T-helper 17 cell (primary cell): ENCODE measurements around the gene ZCCHC7. TPM values are rescaled to one million over a fixed set of nuclear protein-coding genes. Genes with fewer than 3 reads are reported as not detected.

Source experiments
- ATAC-seq: fragments of 150-1000 bp; cut with Tn5 transposase; 2 replicates; pipeline ENCODE4 v1.10.0; 2021; ENCODE audit warnings: mild to moderate bottlenecking, moderate library complexity
- DNase-seq, 3 donors: peaks; one replicate each; pipeline versions ENCODE4 v3.0.0 to v3.0.0-alpha.2; 2020 to 2021
- H3K9me3 ChIP-seq: one replicate; pipeline ENCODE4 v1.7.0; 2013; ENCODE audit warnings: low read length, mild to moderate bottlenecking; ENCODE audit not compliant: control insufficient read depth, poor library complexity, severe bottlenecking
- H3K27ac Mint-ChIP-seq: one replicate; pipeline ENCODE4 v1.8.0; 2022; ENCODE audit warnings: mild to moderate bottlenecking, moderate library complexity, mixed read lengths
- H3K27me3 Mint-ChIP-seq: one replicate; pipeline ENCODE4 v1.8.0; 2022; ENCODE audit warnings: mixed read lengths
- H3K36me3 Mint-ChIP-seq: one replicate; pipeline ENCODE4 v1.8.0; 2022; ENCODE audit warnings: low read depth, mixed read lengths
- H3K4me1 Mint-ChIP-seq: one replicate; pipeline ENCODE4 v1.8.0; 2022; ENCODE audit warnings: mild to moderate bottlenecking, mixed read lengths
- H3K4me3 Mint-ChIP-seq: one replicate; pipeline ENCODE4 v1.8.0; 2022; ENCODE audit warnings: mild to moderate bottlenecking, moderate library complexity, mixed read lengths
- total RNA-seq, 4 donors: library from RNA in 2 of 4; stranded (reverse) in 2 of 4; gene quantifications; one replicate each; pipeline ENCODE4 v1.2.3 and lab custom pipeline; 2022 to 2026

Gene ZCCHC7
- total RNA-seq, 2 donors from 2014 or later = 33.4 to 33.6 TPM

GRCh38 chr9:37324691-37325490 lies 204.5 kb downstream of the ZCCHC7 start:
- Mint-ChIP-seq H3K4me1 (peaks cover 8% of the 10 kb centered on the region), H3K27ac (peak overlapping the region; percentile 29), H3K4me3 (no peak overlapping the region), H3K36me3 (no peaks in the 10 kb centered on the region), H3K27me3 (no peaks in the 10 kb centered on the region)
- DNase-seq = no peak
- H3K9me3 ChIP-seq = no peaks in the 10 kb centered on the region
- peak; percentile 49 for ATAC-seq

GRCh38 chr9:37325778-37326177 lies 205.4 kb downstream of the ZCCHC7 start:
- DNase-seq (no peak), ATAC-seq (no peak)
- H3K4me1 Mint-ChIP-seq = peaks cover 8% of the 10 kb centered on the region
- H3K27me3 Mint-ChIP-seq = no peaks in the 10 kb centered on the region
- no peak overlapping the region for H3K4me3 Mint-ChIP-seq
- H3K27ac Mint-ChIP-seq = no peak overlapping the region
- H3K36me3 Mint-ChIP-seq = no peaks in the 10 kb centered on the region
- no peaks in the 10 kb centered on the region for H3K9me3 ChIP-seq

GRCh38 chr9:37327553-37327952 lies 207.2 kb downstream of the ZCCHC7 start:
- ATAC-seq = no peak
- no peaks in the 10 kb centered on the region for H3K27me3 Mint-ChIP-seq

GRCh38 chr9:37328556-37329227 lies 208.3 kb downstream of the ZCCHC7 start:
- Mint-ChIP-seq H3K27me3 (no peaks in the 10 kb centered on the region), H3K4me1 (peaks cover 8% of the 10 kb centered on the region), H3K4me3 (no peak overlapping the region), H3K36me3 (no peaks in the 10 kb centered on the region), H3K27ac (no peak overlapping the region)
- no peak for ATAC-seq
- no peaks in the 10 kb centered on the region for H3K9me3 ChIP-seq
- no peak for DNase-seq

More at GRCh38 chr9:37327553-37327952, 207.2 kb downstream of the ZCCHC7 start:
- H3K4me1 Mint-ChIP-seq = peaks cover 8% of the 10 kb centered on the region
- H3K27ac Mint-ChIP-seq = no peak overlapping the region
- no peak overlapping the region for H3K4me3 Mint-ChIP-seq
- H3K9me3 ChIP-seq = no peaks in the 10 kb centered on the region
- no peaks in the 10 kb centered on the region for H3K36me3 Mint-ChIP-seq
- no peak for DNase-seq

- no peak for ATAC-seq
- Mint-ChIP-seq H3K4me3 (no peak overlapping the region), H3K36me3 (no peaks in the 10 kb centered on the region)
Observed at GRCh38 chr9:37329576-37329975, 209.2 kb downstream of the ZCCHC7 start.

GRCh38 chr9:37331871-37332270 lies 211.5 kb downstream of the ZCCHC7 start:
- Mint-ChIP-seq H3K36me3 (no peaks in the 10 kb centered on the region), H3K27me3 (no peaks in the 10 kb centered on the region), H3K4me3 (no peak overlapping the region), H3K4me1 (peaks cover 2% of the 10 kb centered on the region), H3K27ac (no peak overlapping the region)
- no peaks in the 10 kb centered on the region for H3K9me3 ChIP-seq
- ATAC-seq = no peak
- no peak for DNase-seq

More at GRCh38 chr9:37329576-37329975, 209.2 kb downstream of the ZCCHC7 start:
- H3K9me3 ChIP-seq = no peaks in the 10 kb centered on the region
- Mint-ChIP-seq H3K27ac (no peak overlapping the region), H3K4me1 (peaks cover 5% of the 10 kb centered on the region), H3K27me3 (no peaks in the 10 kb centered on the region)
- no peak for DNase-seq

GRCh38 chr9:37332578-37332977 lies 212.2 kb downstream of the ZCCHC7 start:
- Mint-ChIP-seq H3K27ac (no peak overlapping the region), H3K36me3 (no peaks in the 10 kb centered on the region), H3K4me3 (no peak overlapping the region), H3K27me3 (no peaks in the 10 kb centered on the region), H3K4me1 (no peaks in the 10 kb centered on the region)
- DNase-seq (no peak), ATAC-seq (no peak)
- no peaks in the 10 kb centered on the region for H3K9me3 ChIP-seq

GRCh38 chr9:37333288-37333687 lies 212.9 kb downstream of the ZCCHC7 start:
- no peaks in the 10 kb centered on the region for H3K9me3 ChIP-seq
- ATAC-seq (no peak), DNase-seq (no peak)
- Mint-ChIP-seq H3K27ac (no peak overlapping the region), H3K4me3 (no peak overlapping the region), H3K27me3 (no peaks in the 10 kb centered on the region), H3K4me1 (peaks cover 2% of the 10 kb centered on the region), H3K36me3 (no peaks in the 10 kb centered on the region)

GRCh38 chr9:37335238-37335637 lies 214.9 kb downstream of the ZCCHC7 start:
- ATAC-seq (no peak), DNase-seq (no peak)
- Mint-ChIP-seq H3K27ac (no peak overlapping the region), H3K4me3 (no peak overlapping the region), H3K27me3 (no peaks in the 10 kb centered on the region), H3K36me3 (no peaks in the 10 kb centered on the region), H3K4me1 (peaks cover 2% of the 10 kb centered on the region)
- no peaks in the 10 kb centered on the region for H3K9me3 ChIP-seq

- Mint-ChIP-seq H3K27me3 (no peaks in the 10 kb centered on the region), H3K36me3 (no peaks in the 10 kb centered on the region), H3K4me1 (peaks cover 2% of the 10 kb centered on the region), H3K27ac (no peak overlapping the region), H3K4me3 (no peak overlapping the region)
- ATAC-seq = no peak
- DNase-seq = no peak
- H3K9me3 ChIP-seq = no peaks in the 10 kb centered on the region
Observed at GRCh38 chr9:37336150-37336549, 215.8 kb downstream of the ZCCHC7 start.

- DNase-seq (no peak), ATAC-seq (no peak)
- Mint-ChIP-seq H3K27me3 (no peaks in the 10 kb centered on the region), H3K4me3 (no peak overlapping the region), H3K27ac (no peak overlapping the region), H3K36me3 (no peaks in the 10 kb centered on the region), H3K4me1 (peaks cover 2% of the 10 kb centered on the region)
- H3K9me3 ChIP-seq = no peaks in the 10 kb centered on the region
Observed at GRCh38 chr9:37337301-37337890, 217.0 kb downstream of the ZCCHC7 start.

- H3K4me1 Mint-ChIP-seq = peaks cover 2% of the 10 kb centered on the region
- H3K4me3 Mint-ChIP-seq = no peak overlapping the region
- no peaks in the 10 kb centered on the region for H3K9me3 ChIP-seq
- ATAC-seq (no peak), DNase-seq (no peak)
- H3K27ac Mint-ChIP-seq = no peak overlapping the region
- H3K36me3 Mint-ChIP-seq = no peaks in the 10 kb centered on the region
- H3K27me3 Mint-ChIP-seq = no peaks in the 10 kb centered on the region
Observed at GRCh38 chr9:37338218-37338617, 217.8 kb downstream of the ZCCHC7 start.

- Mint-ChIP-seq H3K27ac (no peak overlapping the region), H3K36me3 (no peaks in the 10 kb centered on the region), H3K4me1 (peaks cover 2% of the 10 kb centered on the region)
Observed at GRCh38 chr9:37339923-37340322, 219.5 kb downstream of the ZCCHC7 start.

More at GRCh38 chr9:37339923-37340322, 219.5 kb downstream of the ZCCHC7 start:
- no peaks in the 10 kb centered on the region for H3K9me3 ChIP-seq
- H3K27me3 Mint-ChIP-seq = no peaks in the 10 kb centered on the region
- DNase-seq = no peak
- no peak for ATAC-seq
- H3K4me3 Mint-ChIP-seq = no peak overlapping the region
